Inflammatory macrophage treated with lipopolysaccharide for 4 hours (primary cell): ENCODE results near the gene ZKSCAN5.

Source experiments
- DNase-seq: peaks from one replicate; pipeline ENCODE4 v3.0.0-alpha.2; 2020

ZKSCAN5 gene

DNA sequence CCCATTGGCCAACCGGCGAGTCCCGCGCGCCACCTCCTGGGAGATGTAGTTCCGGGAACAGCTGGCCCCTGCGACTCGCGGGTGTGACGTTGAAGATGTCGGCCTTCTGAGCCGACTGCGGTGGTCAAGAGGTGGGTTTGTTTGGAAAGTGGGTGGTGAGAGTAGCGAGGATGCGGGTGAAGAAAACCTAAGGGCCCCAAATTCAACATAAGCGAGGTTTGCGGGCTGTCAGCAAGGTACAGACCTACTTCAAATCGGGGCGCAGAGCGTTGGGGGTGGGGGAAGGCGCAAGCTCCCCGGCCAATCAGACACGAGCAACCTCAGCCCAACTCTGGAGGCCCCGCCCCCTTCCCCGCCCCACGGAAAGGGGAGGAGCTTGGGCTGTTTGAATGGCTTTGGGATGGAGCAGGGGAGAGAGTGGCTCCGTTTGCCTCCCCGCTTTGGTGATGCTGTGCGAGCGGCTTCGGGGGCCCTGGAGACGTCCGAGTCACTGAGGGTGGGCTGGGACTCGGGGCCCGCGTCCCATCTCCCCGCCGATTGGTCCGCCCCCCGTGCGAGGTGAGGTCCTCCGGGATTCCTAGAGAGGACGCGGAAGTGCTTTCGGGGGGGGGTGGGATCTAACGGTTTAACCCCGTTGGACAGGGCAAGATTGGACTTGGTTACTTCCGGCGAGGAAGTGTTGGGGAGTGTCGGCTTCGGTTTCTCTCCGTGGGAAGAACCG is at the start of gene ZKSCAN5:
Gene ZKSCAN5 (plus strand): TSS at position 60 of the 721 bp plus-strand sequence. CDS start 1,383 bp downstream, outside the sequence.
- DNase-seq = peak; percentile 98

DNA sequence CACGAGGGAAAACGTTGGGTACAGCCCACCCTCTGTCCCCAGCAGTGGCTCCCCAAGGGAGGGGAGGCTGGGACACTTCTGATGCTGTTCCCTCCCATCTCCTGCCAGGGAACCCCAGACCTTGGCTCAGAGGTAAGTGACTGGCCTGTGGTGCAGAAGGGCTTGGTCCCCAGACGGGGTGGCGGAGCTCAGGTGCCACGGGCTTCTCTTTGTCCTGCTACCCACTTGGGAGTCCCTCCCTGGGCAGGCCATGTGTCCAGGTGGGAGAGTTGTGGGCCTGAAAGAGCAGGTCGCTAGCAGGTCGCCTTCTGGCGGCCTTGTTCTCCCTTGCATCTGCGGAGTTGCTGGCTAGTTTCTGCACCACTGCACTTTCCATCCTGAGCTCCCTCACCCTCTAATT is 48.6 kb upstream of the ZKSCAN5 start:
- no peak for DNase-seq

DNA sequence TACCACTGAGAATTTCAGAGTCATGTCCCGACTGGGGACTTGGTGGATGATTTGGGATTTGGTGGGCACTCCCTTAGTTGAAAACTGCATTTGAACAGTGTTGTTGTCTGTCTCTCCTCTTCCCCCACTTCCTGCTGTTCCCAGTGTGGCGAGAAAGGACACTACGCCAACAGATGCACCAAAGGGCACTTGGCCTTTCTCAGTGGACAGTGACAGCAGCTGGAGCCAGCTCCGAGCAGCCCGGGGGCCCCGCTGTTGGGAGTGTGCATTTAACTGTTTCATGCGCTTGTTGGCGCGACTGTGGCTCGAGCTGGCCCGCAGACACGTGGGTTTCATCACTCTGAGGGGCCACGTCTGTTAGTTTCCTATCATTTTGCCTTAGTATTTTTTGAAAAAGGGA is 48.2 kb upstream of the ZKSCAN5 start:
- no peak for DNase-seq

DNA sequence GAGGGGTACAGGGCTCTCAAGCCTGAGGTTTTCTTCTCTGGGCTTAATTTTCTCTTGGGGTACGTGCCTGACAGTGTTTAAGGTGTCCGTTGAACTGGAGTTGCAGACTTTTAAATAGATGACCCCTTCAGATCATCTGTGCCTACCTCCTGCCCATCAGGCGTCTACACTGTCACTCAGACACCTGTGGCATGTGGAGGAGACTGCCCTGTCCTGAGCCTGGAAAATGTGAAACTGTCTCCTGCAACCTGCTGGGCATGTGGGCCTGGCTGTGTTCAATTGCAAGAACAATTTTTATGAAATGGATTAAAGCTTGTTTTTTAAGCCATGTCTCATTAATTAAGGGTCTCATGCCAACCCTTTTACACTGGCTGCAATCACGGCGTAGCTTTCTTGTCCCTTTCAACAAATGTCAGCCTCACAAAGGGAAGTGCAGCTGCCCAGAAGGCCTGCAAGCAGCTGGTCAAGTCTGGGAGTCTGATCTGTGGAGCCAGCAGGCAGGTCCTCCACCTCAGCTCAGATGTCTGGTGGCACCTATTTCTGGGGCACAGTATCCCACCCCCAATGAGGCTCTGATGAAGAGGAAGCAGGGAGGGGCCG is 47.3 kb upstream of the ZKSCAN5 start:
- DNase-seq = no peak

DNA sequence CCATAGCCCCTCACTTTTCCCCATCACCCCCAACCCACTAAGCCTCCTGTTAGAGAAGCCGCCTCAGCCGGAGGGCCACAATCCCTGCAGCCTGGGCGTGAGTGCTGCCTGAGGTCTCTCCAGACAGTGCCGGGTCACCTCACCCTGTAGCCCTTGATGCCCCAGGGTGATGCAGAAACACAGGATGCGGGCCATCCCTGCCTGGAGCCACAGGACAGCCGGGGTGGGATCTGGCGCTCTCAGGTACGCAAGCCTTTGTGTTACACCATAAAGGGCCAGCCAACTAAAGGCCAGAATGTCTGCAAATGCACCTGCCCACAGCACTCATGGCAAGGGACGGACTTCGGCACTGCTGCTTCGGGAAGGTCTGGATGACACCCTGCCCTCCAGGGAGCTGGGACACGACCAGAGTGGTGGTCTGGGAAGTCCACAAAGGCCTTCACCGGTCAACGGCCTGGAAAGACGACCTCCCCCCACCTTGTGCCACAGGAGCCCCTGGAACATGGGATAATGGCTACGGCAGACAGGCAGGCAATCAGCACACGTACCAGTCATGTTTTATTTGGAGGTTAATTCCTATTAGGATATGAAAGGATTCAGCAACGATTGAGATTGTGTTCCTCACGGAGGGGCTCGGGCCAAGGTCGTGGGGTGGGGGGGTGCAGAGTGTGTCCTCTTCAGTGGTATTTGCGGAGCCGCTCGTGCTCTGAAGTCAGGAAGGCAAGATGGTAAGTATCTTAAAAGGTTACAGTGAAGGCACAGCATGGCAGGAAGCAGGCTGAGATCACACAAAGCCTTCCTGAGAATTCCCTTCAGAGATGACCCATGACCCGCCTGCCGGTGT is 46.6 kb upstream of the ZKSCAN5 start:
- no peak for DNase-seq

DNA sequence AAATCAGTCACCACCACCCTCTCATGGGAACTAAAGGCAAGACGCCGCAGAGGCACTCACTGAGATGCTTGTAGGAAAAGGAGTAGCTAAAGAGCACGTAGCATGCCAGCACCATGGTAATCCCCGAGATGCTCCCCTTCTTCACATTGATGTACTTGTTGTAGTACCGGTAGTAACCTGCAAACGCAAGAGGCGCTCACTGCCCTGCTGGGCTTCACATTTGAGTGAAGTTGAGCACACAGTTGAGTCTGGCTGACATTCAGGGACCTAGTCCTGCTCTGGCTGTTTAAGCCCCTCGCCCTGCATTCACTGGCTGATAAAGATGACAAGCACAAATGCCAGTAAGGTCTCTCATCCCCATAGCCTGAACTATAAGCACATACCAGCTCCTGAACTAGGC is 45.4 kb upstream of the ZKSCAN5 start:
- peak; percentile 13 for DNase-seq

DNA sequence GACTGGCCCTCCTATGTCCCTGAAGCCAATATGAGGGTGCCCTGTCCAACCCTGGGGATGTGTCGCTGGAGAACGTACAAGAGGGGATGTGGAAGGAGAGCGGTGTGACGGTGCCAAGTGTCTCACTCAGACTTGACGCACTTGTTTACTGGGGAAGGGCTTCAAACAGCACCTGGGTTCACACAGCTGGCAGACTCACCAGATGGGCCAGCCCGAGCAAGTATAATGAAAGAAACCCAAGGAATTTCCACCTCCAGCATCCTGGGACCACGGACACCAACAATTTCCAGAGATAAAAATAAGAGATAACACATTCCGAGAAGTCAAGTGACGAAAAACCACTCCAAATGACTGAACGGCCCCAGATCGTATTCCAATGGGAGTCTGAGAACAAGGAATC is 43.8 kb upstream of the ZKSCAN5 start:
- DNase-seq = no peak

DNA sequence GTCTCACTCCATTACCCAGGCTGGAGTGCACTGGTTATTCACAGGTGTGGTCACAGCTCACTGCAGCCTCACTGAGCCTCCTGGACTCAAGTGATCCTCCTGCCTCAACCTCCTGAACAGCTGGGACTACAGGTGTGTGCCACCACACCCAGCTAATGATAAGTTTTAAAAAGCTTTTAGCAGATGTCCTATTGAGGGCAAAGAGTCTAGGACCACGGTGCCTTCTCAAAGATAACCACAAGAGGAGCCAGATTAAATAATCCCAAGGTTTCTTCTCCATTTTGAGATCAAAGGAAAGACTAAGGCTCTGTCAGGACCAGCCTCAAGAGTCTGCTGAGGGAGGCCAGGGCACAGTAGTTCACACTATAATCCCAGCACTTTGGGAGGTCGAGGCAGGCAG is 43.2 kb upstream of the ZKSCAN5 start:
- DNase-seq = no peak

DNA sequence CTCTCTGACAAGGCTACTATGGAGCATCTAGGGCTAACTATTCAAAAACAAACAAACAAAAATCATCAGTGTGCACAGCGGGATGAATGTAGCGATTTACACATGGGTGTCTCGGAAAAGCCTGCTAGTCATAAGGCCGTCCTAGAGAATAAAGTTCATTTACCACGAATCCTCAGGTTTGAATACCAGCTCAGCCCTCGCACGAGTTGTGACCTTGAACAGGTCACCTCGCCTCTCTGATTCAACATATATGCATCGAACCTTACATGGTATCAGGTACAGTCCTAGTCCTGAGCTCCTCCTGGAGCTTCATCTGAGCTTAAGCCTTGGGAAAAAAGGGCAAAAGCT is 39.1 kb upstream of the ZKSCAN5 start:
- no peak for DNase-seq

DNA sequence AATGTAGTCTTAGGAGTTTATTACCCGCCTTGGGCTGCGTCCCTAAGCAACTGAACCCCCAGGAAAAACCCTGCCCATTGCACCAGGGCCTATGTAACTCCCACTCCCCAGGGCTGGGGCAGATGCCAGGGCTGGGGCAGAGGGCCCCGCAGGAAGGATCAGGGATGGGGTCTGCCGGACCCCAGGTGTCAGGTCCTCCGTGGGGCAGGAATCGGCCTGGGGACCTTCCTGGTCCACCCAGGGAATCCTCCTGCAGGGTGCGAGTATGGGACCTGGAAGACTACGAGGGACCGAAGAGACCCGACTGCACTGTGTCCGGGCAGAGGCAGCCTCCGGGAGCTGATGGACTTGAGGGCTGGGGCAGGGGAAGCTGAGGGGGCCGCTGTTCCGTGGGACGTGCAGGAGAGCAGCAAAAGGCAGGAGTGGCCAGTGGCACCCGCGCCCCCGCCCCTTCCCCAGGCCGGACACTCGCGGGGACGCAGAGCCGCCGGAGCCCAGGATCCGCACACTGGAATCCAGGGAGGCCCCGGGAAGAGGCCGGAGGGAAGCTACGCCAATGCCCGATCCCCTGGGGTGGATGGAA is 36.0 kb upstream of the ZKSCAN5 start:
- DNase-seq = no peak

DNA sequence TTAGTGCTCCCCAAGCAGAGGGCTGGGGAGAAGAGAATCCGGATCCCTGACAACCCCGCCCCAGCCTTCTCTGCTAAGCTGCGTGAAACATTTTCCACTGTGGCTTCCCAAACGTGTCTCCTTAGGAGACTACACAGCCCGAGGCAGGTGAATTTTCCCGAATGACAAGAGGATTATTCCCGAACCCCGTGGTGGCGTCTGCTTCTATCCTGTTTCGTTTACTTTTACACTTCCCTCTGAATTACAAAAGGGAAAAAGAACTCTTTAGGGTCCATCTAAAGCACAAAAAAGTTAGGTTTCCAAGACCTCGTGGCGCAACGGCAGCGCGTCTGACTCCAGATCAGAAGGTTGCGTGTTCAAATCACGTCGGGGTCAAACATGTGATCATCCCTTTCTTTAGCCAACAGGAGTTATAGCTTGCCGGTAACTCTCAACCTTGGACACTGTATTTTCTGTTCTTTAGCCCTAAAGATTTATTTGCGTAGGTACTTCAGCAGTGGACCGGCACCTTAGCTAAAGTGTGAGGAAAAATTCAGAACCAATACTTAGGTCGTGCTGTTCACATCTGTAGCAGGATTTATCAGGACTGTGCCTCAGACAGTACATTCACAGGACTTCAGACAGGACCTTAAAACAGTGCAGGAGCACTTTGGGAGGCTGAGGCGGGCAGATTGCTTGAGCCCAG is 34.9 kb upstream of the ZKSCAN5 start:
- DNase-seq = no peak

DNA sequence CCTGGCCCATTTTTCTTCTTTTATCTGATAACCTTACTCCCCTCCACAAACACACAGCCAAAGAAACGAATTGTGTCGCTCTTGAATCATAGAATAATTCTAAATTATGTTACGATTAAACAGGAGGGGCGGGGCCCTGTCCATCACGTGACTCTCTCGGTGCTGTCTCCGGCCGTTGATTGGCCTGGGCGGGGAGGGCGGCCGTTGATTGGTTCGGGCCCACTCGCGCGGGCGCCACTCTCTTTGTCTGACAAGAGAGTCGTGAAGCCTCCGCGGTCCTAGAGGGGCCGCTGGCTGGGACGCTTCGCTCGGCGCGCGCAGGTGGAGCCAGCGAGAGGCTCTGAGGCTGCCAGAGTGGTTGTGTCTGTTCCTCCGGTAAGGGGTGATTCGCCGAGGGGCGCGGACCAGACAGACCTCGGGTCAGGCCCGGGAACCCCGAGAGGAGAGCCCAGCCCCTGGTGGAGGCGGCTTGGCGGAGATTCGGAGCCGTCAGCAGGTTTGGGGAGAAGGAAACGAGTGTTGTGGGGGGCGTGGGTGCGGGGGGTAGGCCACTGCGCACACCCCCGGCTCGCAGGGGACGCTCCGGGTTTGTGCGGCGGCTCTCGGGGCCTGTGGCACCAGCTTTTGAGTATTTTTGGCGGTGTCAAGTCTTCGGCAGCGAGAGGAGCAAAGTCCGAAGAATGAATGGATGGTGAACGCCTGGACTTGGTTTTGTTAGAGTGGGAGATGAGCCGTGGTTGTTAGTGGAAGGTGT is 31.7 kb upstream of the ZKSCAN5 start, which contains the start of gene ZNF789:
Gene ZNF789 (plus strand): TSS at position 330 of the 754 bp plus-strand sequence. CDS start 3,567 bp downstream, outside the sequence.
- DNase-seq = peak; percentile 96

DNA sequence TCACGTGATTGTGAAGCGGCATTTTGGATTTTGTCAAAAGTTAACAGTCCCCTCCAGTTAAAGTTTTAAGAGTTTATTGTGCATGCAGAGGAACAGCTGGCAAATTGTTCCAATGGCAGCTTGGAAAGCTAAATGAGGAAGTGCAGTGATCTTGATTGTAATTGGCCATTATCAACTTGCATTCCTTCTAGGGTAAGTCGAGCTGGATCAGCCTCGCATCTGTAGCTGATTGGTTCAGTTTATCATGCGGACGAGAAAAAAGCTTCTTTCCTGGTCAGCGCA is 31.2 kb upstream of the ZKSCAN5 start:
- DNase-seq = peak; percentile 82

DNA sequence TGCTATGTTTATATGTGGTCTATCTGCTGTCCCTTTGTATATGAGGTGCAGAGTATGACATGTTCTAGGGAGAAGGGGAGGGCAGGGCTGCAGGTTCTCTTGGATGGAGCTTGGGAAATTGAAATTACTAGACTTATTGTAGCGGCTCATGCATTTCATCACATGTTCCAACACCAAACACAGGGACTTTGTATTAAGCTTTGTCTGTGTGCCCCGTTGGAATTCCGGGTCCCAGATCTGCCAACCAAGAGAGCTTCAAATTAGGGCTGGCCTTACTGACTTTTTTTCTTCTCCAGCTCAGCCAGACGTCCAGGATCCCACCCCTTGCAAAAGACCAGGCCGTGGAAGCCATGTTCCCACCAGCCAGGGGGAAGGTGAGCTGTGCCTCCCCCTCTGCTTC is 28.4 kb upstream of the ZKSCAN5 start:
- DNase-seq = no peak

DNA sequence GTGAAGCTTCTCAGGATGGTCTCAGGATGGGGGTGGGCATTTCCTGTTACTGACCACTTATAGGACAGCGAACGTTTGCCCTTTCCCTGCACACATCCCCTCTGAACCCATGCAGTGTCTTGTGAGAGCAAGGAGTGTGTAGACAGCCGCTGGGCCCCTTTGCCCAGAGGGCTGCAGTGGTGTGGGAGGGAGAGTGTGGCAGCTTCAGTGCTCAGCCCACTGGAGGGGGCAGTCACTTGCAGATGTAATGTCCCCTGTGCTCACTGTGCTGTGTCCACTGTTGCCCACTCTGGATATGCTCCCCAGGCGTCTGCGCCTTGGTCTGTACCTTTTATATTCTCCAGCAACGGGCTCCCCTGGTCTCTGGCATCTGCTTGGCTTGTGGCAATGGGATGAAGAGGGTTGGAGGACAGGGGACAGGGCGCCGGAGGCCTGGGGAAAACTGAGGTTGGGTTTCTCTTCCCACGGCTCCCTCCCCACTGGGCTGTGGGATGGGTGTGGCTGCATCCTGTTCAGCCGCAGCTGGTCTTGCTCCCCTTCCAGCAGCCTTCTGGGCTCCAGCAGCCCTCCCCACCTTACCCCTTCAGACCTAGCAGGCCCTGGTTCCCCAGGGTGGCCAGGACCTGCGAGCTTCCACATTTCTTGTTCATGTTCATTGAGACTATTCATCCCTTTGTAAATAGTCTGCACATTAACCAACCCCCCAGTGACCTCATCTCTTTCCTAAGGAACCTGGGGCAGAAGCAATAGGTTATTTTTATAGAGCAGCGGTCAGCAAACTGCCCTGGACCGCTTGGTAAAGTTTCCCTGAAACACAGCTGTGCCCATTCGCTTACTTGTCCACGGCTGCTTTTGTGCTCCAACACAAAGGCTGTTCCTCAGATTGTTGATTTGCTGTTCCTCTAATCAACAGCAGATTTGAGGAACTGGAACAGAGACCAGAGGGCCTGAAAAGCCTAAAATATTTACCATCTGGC is 25.7 kb upstream of the ZKSCAN5 start:
- peak; percentile 10 for DNase-seq

DNA sequence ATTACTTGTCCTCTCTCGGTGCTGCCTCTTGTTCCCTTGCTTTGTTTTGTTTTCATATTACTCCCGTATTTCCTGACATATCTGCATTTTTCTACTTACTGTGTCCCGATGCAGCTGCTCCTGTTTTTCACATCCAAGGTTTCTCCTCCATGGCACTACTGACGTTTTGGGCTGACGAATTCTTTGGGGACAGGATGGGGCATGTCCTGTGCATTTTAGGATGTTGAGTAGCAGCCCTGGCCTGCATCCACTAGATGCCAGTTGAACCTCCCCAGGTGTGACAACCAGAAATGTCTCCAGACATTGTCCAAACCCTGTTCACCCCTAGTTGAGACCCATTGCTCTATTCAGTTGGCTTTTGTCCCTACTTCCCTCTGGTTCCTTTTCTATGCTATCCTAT is 19.4 kb upstream of the ZKSCAN5 start:
- DNase-seq = no peak

DNA sequence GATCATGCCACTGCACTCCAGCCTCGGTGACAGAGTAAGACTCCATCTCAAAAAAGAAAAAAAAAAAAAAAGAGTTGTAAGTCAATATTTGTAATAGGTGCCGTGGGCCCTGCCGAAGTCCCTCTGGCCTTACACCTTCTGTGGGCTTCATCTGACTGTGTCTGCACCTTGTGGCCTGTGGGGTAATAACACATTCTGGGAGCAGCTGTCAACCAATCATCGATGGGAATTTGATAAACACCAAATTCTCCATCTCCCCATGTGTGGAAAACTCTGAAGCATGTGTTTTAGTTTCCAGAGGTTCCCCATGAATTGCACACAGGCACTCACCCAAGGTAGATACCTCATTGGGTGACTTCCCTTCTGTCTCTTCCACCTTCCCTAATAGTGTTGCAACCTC is 15.2 kb upstream of the ZKSCAN5 start:
- DNase-seq = no peak

DNA sequence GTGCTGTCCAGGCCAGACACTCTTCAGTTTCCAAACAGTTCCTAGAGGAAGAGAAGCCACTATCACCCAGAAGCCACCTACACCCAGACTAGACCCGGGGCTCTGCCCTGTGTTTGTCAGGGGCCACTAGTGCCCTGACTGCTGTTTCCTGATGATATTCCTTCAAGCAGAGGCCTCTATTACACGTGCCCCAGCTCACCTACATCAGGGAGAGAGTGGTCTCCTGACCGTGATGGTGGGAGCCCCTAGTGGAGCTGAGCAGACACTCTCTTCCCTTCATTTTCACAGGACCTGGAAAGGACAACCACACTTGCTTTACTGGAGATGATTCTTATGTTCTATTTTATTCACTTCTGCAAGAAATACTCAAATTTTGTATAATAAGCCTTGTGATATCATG is 13.6 kb upstream of the ZKSCAN5 start:
- no peak for DNase-seq

DNA sequence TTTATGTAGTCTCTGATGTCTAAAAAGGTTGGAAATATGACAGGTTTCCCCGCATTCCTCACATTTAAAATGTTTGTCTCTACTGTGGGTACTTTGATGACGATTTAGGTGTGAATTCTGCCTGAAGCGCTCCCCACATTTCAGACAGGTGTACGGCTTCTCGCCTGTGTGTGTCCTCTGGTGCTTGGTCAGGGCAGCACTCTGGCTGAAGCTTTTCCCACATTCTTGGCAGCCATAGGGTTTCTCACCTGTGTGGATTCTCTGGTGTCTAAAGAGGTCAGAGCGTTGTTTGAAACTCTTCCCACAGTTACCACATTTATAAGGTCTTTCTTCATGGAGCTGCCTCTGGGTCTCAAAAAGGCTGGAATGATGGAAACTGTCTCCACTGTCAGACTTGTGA is 10.6 kb upstream of the ZKSCAN5 start:
- DNase-seq = no peak

DNA sequence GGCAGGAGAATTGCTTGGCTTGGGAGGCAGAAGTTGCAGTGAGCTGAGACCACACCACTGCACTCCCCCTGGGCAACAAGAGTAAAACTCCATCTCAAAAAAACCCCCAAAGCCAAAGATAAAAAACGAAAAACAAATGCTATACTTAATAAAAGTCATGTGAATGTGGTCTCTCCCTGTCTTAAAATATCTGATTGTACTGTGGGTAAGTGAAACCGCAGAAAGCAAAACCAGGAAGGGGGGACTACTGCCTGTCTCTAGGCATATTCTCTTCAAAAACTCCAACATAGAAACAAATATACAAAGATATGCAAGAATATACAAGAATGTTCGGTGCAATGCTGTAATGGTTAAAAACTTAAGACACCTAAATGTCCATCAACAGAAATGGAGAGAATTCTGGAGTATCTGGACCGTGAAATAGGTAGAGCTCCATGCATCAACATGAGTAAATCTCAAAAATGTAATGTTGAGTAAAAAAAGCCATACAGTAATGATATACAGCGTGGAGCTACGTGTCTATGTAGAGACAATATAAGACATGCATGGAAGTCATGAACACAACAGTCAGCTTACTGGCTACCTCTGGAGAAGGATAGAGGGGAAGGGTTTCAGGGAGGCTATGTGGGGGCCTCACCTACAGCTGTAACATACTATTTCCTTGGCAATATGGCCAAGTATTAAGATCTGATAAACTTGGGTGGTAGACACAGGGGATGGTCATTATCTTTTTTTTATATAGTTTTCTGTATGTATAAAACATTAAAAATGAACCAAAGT is 6.5 kb upstream of the ZKSCAN5 start:
- no peak for DNase-seq
